Measurements from ENCODE around the gene UBXN7. TPM values are rescaled to one million over a fixed set of nuclear protein-coding genes. Genes with fewer than 3 reads are reported as not detected.
"Not testable (repeated sequence)": the region's sequence is repeated elsewhere in the genome, so short reads cannot be mapped to it uniquely, and the experiment has no call there.

The UBXN7 gene, protein sequence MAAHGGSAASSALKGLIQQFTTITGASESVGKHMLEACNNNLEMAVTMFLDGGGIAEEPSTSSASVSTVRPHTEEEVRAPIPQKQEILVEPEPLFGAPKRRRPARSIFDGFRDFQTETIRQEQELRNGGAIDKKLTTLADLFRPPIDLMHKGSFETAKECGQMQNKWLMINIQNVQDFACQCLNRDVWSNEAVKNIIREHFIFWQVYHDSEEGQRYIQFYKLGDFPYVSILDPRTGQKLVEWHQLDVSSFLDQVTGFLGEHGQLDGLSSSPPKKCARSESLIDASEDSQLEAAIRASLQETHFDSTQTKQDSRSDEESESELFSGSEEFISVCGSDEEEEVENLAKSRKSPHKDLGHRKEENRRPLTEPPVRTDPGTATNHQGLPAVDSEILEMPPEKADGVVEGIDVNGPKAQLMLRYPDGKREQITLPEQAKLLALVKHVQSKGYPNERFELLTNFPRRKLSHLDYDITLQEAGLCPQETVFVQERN
- 10 to 100 TPM; 30.3 to 40.3 (median 37.9) TPM for polyA plus RNA-seq (ENCODE audit: insufficient read length in 4 of 4)

DNA sequence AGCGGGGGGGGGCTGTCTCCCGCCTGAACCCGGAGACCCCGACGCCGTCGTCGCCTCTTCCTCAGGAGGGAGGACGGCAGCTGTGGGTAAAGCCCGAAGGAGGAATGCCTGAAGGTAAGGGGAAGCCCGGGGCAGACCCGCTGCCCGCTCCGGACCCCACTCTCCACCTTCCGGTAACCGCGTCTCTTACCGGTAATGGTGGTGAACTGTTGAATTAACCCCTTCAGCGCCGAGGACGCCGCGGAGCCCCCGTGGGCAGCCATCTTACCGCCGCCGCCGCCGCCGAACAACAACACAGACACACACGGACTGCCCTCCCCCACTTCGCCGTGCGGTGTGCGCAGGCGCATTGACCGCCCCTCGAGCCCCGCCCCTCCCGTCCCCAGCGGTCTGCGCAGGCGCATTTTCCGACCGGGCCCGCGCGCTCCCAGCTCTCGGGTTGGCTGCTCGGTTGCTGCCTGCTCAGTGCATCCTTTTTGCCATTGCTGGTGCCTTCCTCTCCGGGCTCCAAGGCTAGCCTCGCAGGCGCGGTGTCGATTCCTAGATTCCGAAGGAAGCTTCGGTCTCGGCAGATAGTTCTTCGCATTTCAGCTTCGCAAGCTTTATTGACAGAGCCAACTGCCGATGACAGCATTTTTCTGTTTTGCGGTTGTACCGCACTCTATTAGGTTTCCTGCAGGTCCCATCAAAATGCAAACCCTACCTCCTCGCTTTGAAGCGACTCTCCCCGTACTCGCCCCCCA lies at the start of gene UBXN7:
TSS of gene UBXN7 (minus strand) at position 291 of the 743 bp plus-strand sequence. CDS start at position 263, 28 bp downstream.
- peak; percentile 85 to 97 (median 92) for DNase-seq (ENCODE audit: low read depth in 4 of 4, low spot score in 3 of 4)

DNA sequence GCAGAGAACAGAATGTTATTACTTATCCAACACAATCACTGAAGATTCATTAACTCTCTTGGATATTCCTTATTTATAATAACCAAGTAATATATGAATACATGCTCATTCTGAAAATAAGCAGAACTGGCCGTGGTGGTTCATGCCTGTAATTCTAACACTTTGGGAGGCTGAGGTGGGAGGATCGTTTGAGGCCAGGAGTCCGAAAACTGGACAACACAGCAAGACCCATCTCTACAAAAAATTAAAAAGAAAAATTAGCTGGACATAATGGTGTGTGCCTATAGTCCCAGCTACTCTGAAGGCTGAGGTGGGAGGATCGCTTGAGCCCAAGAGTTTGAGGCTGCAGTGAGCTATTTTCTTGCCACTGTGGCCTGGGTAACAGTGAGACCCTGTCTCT lies 45.5 kb upstream of the UBXN7 start:
- DNase-seq (ENCODE audit: low read depth in 4 of 4, low spot score in 3 of 4) = no peak

DNA sequence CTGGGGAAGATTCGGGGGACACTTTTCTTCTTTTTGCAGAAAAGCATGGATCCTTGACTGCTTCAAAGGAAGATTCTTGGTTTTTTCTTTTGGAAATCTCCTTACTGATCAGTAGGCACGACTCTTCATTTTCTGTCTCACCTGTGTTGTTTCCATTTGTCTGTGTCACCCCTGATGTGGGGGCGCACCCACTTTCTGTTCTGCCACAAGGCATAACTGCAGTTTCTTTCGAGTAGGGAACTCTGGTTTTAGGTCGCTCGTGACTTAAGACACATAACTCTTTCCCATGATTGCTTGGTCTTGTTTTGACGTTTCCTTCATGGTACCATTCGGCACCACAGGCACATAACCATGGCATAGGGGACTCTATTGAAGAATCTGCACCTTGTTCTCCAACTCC lies 40.1 kb upstream of the UBXN7 start:
- DNase-seq (ENCODE audit: low read depth in 4 of 4, low spot score in 3 of 4) = no peak

DNA sequence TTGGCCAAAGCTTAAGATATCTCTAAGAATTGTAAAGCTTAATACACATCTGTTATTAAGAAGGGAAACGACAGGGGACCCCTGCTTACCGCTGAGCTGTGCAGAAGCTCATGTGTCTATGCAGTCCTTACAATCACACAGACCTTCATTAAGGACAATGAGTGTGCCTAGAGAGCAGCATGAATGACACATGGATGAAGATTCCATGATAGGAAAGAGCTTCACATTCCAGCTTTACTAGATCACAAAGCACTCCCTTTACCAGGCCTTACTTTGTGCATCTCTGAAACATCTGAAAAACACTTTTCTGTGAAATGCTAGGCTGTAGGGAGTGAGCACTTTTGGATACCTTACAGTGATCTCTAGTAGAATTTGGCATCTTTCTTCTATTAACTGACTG lies 39.3 kb upstream of the UBXN7 start:
- DNase-seq (ENCODE audit: low read depth in 4 of 4, low spot score in 3 of 4) = no peak

DNA sequence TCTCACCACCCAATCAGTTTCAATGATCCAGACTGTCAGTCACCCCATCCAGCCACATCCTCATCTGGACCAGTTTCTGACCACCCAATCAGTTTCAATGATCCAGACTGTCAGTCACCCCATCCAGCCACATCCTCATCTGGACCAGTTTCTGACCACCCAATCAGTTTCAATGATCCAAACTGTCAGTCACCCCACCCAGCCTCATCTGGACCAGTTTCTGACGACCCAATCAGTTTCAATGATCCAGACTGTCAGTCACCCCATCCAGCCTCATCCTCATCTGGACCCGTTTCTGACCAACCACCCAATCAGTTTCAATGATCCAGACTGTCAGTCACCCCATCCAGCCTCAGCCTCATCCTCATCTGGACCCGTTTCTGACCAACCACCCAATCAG lies 38.0 kb upstream of the UBXN7 start:
- not testable (repeated sequence) for DNase-seq (ENCODE audit: low read depth in 4 of 4, low spot score in 3 of 4)

DNA sequence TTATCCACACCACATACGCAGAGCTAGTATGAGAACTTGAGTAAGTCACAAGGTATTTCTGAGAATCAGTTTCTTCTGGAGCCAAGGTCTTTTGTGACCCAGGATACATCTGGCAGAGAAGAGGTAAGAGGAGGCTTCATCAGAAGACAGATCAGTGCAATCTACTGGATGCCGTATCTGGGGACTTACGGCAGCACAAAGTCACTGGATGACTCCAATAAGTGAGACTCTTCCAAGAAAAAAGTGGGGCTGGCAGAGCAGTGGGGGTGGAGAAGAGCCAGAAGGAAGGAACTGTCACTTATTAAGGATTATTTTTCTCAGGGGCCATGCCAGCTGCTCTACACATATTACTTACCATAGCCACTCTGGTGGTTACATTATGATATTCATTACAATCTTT lies 31.6 kb upstream of the UBXN7 start:
- no peak for DNase-seq (ENCODE audit: low read depth in 4 of 4, low spot score in 3 of 4)

DNA sequence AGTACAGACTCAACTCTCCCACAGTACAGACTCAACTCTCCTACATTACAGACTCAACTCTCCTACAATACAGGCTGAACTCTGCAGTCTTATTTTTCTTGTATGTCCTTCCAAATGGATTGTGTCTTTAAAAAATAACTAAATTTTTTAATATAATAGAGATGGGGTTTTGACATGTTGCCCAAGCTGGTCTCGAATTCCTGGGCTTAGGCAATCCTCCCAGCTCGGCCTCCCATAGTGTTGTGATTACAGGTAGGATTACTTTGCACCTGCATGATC lies 31.2 kb upstream of the UBXN7 start:
- DNase-seq (ENCODE audit: low read depth in 4 of 4, low spot score in 3 of 4) = no peak

DNA sequence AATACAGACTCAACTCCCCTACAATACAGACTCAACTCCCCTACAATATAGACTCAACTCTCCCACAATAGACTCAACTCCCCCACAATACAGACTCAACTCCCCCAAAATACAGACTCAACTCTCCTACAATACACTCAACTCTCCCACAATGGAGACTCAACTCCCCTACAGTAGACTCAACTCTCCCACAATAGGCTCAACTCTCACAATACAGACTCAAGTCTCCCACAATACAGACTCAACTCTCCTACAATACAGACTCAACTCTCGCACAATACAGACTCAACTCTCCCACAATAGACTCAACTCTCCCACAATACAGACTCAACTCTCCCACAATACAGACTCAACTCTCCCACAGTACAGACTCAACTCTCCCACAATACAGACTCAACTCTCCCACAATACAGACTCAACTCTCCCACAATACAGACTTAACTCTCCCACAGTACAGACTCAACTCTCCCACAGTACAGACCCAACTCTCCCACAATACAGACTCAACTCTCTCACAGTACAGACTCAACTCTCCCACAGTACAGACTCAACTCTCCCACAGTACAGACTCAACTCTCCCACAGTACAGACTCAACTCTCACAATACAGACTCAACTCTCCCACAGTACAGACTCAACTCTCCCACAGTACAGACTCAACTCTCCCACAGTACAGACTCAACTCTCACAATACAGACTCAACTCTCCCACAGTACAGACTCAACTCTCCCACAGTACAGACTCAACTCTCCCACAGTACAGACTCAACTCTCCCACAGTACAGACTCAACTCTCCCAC lies 30.7 kb upstream of the UBXN7 start:
- not testable (repeated sequence) for DNase-seq (ENCODE audit: low read depth in 4 of 4, low spot score in 3 of 4)

DNA sequence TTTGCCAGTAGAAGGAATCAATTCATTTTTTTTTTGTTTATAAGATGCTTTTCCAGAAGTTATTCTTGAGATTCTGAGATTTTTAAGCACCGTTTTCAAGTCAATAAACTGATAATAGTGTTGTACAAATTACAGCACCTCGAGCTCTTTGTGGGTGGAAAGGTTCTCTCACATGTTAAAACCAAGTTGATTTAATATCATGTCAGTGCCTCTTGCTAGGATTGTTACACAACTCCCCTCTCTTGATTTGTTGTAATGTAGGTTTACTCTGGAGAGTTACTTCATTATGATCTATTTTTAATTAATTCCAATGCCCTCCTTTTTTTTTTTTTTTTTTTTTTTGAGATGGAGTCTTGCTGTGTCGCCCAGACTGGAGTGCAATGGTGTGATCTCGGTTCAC lies 25.8 kb upstream of the UBXN7 start:
- no peak for DNase-seq (ENCODE audit: low read depth in 4 of 4, low spot score in 3 of 4)

DNA sequence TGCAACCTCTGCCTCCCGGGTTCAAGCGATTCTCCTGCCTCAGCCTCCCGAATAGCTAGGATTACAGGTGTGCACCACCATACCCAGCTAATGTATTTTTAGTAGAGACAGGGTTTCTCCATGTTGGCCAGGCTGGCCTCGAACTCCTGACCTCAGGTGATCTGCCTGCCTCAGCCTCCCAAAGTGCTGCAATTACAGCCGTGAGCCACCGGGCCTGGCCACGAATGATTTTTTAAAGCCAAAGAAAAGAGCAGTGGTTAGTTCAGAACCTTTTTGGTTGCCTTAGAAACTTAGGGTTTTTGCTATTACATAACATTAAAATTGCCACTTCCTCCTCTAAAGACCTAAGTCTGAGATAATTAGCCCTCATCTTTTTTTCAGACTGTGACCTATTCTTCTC lies 25.2 kb upstream of the UBXN7 start:
- DNase-seq (ENCODE audit: low read depth in 4 of 4, low spot score in 3 of 4) = not testable (repeated sequence)

DNA sequence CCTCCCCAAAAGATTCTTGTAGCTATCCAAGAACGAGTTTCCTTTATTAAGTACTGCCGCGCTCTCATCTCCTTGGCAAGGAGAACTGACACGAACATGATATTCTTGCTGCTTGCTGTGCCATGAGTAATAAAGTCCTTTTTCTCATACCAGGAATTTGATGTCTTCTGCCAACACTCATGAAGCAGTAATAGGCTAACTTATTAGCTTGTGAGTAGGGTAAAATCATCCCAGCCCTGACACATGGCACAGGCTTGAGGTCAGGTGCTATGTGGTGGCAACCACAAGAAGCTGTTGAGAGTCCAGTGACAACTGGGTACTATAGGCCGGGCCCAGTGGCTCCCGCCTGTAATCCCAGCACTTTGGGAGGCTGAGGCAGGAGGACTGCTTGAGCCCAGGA lies 22.7 kb upstream of the UBXN7 start:
- DNase-seq (ENCODE audit: low read depth in 4 of 4, low spot score in 3 of 4) = no peak

DNA sequence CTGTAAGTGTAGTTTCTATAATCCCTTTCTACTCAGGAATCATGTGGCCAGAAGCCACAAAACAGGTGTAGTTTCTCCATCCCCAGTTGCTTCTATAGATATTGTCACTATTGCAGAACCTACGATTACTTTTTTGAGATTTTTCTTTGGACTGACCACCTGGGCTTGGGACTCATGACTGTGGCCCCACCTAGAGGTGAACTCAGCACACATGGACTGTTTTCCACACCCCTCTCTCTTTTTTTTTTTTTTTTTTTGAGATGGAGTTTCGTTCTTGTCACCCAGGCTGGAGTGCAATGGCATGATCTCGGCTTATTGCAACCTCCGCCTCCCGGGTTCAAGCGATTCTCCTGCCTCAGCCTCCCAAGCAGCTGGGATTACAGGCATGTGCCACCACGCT lies 13.2 kb upstream of the UBXN7 start:
- not testable (repeated sequence) for DNase-seq (ENCODE audit: low read depth in 4 of 4, low spot score in 3 of 4)

DNA sequence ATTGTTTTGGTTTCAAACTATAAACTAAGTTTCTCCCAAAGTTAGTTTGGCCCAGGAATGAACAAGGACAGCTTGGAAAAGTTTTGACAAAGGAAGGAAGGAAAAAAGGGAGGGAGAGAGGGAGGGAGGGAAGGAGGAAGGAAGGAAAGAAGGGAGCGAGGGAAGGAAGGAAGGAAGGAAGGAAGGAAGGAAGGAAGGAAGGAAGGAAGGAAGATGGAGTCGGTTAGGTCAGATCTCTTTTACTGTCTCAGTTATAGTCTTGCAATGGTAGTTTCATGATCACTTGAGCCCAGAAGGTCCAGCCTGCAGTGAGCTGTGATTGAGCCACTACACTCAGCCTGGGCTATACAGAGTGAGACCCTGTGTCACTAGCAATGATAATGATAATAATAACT lies 12.3 kb upstream of the UBXN7 start:
- DNase-seq (ENCODE audit: low read depth in 4 of 4, low spot score in 3 of 4) = no peak

DNA sequence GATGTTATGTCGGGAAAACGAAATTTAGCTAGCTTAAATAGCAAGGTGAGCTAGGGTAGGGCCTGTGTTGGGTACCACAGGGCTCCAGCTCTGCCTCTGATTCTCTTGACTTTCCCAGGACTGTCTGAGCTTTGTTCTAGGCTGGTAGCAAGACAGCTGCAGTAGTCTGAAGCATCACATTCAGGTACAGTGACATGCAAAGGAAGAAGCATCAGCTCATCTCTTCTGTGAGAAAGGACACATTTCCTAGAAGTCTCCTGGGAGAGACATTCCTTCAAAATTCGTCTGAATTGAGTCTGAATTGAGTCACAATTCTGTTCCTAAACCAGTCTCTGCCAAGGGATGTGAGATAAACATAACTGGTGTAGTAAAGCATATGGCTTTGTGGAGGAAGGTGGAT lies 8.5 kb upstream of the UBXN7 start:
- DNase-seq (ENCODE audit: low read depth in 4 of 4, low spot score in 3 of 4) = no peak

DNA sequence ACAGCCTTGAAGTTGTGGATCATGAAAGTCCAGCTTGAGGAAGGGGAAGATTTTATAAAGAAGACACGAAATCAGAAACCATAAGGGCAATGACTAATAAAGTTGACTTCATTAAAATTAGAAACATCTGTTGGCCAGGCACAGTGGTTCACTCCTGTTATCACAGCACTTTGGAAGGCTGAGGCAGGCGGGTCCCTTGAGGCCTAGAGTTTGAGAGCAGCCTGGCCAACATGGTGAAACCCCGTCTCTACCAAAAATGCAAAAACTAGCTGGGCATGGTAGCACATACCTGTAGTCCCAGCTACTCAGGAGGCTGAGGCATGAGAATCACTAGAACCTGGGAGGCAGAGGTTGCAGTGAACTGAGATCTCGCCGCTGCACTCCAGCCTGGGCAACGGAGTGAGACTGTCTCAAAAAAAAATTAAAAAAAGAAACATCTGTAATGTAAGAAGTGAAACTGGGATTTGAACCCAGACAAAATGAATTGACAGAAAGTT lies 7.9 kb upstream of the UBXN7 start:
- DNase-seq (ENCODE audit: low read depth in 4 of 4, low spot score in 3 of 4) = no peak

DNA sequence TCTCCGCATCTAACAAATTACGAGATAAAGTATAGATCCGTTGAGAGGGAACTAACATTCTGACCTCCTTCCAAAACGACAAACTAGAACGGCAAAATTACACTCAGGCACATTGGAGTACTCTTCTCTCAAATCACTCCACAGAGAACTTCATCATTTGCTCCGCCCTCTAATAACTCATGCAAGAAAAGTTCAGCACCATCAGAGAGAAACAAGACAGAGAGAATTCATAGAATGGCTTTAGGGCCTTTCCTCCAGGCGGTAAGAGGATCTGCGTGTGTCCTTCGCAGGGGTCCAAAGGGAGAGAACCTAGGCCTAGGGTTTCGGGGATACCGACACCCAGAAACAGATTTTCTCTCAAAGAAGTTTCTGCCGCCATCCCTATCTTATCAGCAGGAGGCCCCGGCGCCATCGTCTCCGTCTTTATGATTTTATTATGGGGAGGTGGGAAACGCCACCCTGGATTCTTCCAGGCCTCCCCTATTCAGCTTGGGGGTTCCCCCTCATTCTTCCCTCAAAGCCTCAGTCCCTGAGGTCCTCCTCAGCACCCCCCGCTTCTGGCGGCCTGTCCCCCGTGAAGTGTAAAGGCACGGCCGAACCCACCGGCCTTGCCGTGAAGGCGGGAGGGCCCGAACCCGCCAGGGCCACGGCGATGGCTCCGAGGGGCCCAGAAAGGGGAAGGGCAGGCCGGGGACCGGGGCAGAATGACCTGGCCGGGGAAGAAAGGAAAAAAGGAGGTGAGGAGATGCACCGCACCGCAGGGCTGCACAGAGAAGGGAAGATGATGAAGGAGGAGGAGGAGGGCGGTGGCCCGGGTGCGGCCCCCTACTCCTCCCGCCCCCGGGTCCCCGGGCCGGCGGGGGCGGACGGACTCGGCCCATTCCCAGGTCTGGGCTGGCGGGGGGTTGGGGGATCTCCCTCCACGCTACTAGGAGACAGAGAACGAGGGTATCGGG lies 768 bp downstream of the UBXN7 start:
- DNase-seq (ENCODE audit: low read depth in 4 of 4, low spot score in 3 of 4) = peak; percentile 41 to 63 (median 50)

DNA sequence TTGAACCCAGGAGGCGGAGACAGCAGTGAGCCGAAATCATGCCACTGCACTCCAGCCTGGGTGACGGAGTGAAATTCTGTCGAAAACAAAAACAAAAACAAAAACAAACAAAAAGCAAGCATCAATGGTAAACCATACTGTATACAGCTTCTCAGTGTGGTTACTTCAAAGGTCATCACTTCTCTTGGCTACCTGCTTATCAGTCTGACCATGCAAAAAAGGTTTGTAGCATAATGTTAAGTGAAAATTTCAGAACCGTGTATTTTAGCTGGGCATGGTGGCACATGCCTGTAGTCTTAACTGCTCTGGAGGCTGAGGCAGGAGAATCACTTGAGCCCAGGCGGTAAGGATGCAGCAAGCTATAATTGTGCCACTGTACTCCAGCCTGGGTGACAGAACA lies 4.2 kb downstream of the UBXN7 start:
- DNase-seq (ENCODE audit: low read depth in 4 of 4, low spot score in 3 of 4) = no peak

DNA sequence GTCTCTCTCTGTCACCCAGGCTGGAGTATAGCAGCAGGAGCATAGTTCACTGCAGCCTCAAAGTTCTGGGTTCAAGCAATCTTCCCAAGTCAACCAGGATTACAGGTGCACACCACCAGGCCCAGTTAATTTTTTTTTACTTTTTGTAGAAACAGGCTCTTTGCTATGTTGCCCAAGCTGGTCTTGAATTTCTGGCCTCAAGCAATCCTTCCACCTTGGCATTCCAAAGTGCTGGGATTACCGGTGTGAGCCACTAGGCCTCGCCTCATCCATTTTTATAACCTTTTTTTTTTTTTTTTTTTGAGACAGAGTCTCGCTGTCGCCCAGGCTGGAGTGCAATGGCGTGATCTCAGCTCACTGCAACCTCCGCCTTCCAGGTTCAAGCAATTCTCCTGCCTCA lies 7.8 kb downstream of the UBXN7 start:
- DNase-seq (ENCODE audit: low read depth in 4 of 4, low spot score in 3 of 4) = not testable (repeated sequence)

DNA sequence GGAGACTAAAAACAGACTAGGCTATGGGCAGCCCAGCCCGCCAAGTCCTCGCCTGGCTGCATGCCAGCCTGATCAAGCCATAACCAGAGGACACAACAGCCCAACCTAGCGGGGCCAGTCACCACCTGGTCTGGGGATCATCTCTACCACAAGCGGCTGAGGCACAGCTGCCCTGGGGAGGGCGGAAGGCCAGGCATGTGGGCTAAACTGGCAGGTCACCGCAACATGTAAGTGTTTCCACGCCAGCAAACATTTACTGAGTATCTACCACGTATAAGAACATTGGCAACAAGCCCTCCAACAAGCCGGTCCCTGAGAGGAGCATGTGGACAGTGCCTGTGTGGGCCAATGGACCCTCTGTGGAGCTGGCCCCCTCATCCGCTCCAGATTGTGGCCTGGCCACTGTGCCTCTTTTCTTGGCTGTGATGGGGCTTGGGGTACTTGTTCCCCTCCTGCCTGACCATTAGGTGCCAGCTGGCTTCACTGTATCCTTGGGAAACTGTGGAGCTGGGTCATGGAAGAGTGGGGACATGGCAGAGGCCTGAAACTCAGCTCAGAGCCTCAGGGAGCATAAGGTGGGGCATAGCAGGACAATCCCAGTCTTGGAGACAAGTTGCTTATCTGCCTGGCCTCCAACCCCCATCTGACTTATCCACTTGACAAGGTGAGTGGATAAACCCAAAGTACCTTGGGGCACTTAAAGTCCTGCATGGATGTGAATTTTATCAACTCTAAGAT lies 9.0 kb downstream of the UBXN7 start:
- DNase-seq (ENCODE audit: low read depth in 4 of 4, low spot score in 3 of 4) = no peak

Data from right renal pelvis (tissue), 4 donors.